ENCODE data around the gene IFIT2. TPM values are rescaled to one million over a fixed set of nuclear protein-coding genes. Genes with fewer than 3 reads are reported as not detected.
A peak's percentile ranks its signal among the peaks of the same experiment; 100 is the strongest.
"Not testable (repeated sequence)": the region's sequence is repeated elsewhere in the genome, so short reads cannot be mapped to it uniquely, and the experiment has no call there.

Gene IFIT2
- total RNA-seq, 1 donor from 2014 or later, result 3.6 TPM

DNA sequence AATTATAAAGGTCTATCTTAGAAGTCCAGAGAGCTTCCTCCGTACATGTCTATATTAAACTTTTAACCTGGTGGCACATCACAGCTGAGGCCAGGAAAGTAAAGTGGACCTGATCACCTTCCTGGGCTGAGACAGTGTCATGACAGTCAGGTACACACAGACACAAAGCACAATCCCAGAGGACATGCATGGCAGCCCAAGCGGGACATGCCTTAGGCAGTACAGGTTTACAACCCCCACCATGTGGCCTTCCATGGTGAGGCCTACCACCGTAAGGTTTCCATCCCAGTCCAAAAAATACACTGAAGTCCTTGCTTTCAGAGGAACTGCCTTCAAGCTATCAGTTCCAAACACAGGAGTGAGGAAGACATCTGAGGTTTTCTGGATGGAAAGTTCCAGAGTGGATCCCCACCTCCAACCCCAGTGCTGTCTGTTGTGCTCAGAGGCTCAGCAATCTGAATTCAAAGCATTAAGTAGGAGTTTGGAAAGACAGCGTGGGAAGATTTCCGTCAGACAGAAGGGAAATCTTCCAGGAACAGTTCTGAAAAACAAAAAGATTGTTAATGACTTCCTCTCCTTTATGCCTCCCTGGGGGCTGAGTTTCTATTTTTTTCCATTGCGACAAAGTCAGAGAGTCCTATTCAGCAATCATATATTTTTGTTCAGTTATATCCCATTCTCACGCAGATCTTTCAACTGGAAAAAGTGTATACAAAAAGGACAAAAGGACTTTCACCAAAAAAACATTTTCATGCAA is 46.0 kb downstream of the IFIT2 start:
- TF ChIP-seq, protein P1, sequence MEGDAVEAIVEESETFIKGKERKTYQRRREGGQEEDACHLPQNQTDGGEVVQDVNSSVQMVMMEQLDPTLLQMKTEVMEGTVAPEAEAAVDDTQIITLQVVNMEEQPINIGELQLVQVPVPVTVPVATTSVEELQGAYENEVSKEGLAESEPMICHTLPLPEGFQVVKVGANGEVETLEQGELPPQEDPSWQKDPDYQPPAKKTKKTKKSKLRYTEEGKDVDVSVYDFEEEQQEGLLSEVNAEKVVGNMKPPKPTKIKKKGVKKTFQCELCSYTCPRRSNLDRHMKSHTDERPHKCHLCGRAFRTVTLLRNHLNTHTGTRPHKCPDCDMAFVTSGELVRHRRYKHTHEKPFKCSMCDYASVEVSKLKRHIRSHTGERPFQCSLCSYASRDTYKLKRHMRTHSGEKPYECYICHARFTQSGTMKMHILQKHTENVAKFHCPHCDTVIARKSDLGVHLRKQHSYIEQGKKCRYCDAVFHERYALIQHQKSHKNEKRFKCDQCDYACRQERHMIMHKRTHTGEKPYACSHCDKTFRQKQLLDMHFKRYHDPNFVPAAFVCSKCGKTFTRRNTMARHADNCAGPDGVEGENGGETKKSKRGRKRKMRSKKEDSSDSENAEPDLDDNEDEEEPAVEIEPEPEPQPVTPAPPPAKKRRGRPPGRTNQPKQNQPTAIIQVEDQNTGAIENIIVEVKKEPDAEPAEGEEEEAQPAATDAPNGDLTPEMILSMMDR (IDR thresholded peaks at IDR 0.05; ENCODE audit: unreplicated experiment), result no peak
- Mint-ChIP-seq H3K4me1 (peaks cover 75% of the 10 kb centered on the region), H3K27ac (peak overlapping the region; percentile 77), H3K4me3 (no peak overlapping the region), H3K27me3 (ENCODE audit: low read depth) (no peaks in the 10 kb centered on the region), H3K9me3 (no peaks in the 10 kb centered on the region), H3K36me3 (no peaks in the 10 kb centered on the region)
- no peak for DNase-seq (ENCODE audit: low spot score in 2 of 2, unreplicated experiment in 2 of 2)

DNA sequence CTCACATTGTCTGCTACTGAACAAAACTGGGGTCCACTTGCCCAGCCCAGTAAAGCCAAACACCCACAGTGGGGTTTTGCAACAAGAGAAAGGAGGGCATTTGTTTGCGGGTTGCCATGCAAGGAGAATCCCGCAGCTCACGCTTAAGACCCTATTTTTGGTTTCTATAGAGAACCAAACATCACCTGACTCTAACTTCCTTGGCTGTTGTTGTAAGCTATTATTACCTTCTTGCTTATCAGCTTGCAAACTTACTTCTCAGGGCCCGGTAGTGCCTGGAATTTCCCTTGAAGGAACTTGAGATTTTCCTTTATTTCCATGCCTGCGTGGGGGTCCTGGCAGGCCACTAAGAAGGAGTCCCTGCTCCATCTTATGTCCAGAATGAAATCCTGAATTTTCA is 46.6 kb downstream of the IFIT2 start:
- H3K9me3 Mint-ChIP-seq, result no peaks in the 10 kb centered on the region
- peaks cover 2% of the 10 kb centered on the region for H3K36me3 Mint-ChIP-seq
- no peaks in the 10 kb centered on the region for H3K27me3 Mint-ChIP-seq (ENCODE audit: low read depth)
- DNase-seq (ENCODE audit: low spot score in 2 of 2, unreplicated experiment in 2 of 2), result no peak
- no peak overlapping the region for H3K4me3 Mint-ChIP-seq
- peaks cover 72% of the 10 kb centered on the region for H3K4me1 Mint-ChIP-seq
- TF ChIP-seq, protein P1 (IDR thresholded peaks at IDR 0.05; ENCODE audit: unreplicated experiment), result no peak
- H3K27ac Mint-ChIP-seq, result peak overlapping the region; percentile 77

DNA sequence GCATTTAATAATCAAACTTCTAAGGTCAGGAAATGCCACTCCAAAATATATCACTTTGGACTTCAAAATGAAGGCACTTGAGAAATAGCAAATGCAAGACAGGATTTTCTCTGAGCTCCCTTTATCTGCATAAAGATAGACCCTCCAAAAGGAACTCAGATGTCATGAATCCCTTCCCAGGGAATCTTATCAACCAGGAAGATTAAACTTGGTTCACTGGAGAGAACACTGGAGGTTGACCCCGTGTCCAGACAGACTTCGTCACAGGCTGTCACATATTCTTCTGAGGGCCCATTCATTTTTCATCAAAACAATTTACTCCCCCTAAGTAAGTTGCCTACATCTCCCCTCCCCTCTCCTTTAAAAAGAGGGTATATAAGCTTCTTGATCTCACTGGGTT is 47.1 kb downstream of the IFIT2 start:
- TF ChIP-seq, protein P1 (IDR thresholded peaks at IDR 0.05; ENCODE audit: unreplicated experiment), result no peak
- H3K9me3 Mint-ChIP-seq, result peaks cover 2% of the 10 kb centered on the region
- H3K27me3 Mint-ChIP-seq (ENCODE audit: low read depth), result no peaks in the 10 kb centered on the region
- DNase-seq (ENCODE audit: low spot score in 2 of 2, unreplicated experiment in 2 of 2), result no peak
- H3K4me1 Mint-ChIP-seq, result peaks cover 71% of the 10 kb centered on the region
- H3K36me3 Mint-ChIP-seq, result peaks cover 4% of the 10 kb centered on the region
- H3K27ac Mint-ChIP-seq, result peak overlapping the region; percentile 77
- H3K4me3 Mint-ChIP-seq, result no peak overlapping the region

DNA sequence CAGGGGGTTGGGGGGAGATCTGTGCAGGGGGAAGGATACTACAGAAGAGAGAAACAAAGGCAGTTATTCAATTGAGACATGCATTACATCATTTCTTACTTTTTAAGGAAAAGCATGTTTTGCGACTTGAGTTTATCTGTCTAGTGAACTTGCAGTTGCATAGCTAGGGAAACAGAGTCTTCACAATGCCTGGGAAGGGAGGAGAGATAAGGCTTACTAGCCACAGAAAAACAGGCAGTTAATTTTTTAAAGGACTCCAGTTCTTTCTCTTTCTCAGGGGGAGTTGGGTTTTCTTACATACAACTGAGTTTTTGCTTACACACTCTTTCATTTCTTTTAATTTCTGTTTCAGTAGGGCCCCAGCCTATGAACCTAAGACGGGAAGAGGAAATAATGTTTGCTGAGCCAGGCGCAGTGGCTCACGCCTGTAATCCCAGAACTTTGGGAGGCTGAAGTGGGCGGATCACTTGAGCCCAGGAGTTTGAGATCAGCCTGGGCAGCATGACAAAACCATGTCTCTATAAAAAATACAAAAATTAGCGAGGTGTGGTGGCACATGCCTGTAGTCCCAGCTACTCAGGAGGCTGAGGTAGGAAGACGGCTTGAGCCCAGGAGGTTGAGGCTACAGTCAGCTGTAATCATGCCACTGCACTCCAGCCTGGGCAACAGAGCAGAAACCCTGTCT is 48.9 kb downstream of the IFIT2 start:
- not testable (repeated sequence) for H3K9me3 Mint-ChIP-seq; H3K27me3 Mint-ChIP-seq (ENCODE audit: low read depth); H3K36me3 Mint-ChIP-seq; DNase-seq (ENCODE audit: low spot score in 2 of 2, unreplicated experiment in 2 of 2); H3K4me3 Mint-ChIP-seq
- peak overlapping the region; percentile 100 for H3K27ac Mint-ChIP-seq
- H3K4me1 Mint-ChIP-seq, result peaks cover 65% of the 10 kb centered on the region

DNA sequence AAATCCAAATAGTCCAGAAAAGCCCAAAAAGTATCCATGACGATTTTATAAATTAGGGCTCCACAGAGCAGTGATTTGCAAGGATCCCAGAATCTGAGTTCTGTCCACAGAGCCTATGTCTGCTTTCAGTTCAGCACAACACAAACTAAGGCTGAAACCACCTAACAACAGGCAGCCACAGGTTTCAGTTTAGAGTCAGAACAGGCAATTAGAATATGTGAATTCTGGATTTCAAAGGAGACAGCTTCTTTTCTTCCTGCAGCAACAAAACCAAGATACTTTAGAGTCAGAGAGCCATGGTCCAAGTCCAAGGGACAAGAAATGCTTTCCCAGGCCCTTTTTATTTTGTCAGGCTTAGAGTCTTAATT is 49.5 kb downstream of the IFIT2 start:
- Mint-ChIP-seq H3K36me3 (peaks cover 7% of the 10 kb centered on the region), H3K4me1 (peaks cover 63% of the 10 kb centered on the region), H3K9me3 (peaks cover 6% of the 10 kb centered on the region), H3K27ac (peak overlapping the region; percentile 100), H3K4me3 (no peak overlapping the region), H3K27me3 (ENCODE audit: low read depth) (no peaks in the 10 kb centered on the region)
- TF ChIP-seq, protein P1 (IDR thresholded peaks at IDR 0.05; ENCODE audit: unreplicated experiment), result no peak
- DNase-seq (ENCODE audit: low spot score in 2 of 2, unreplicated experiment in 2 of 2), result no peak

Data from mesothelial cell of epicardium (in vitro differentiated cells).